Jurkat, Clone E6-1 (cell line): ENCODE data around the gene CDH22.

ENCODE experiments used
- DNase-seq: peaks from one replicate; pipeline ENCODE4 v3.0.0-alpha.2; 2011; ENCODE audit warnings: low read depth, low spot score
- H3K4me3 ChIP-seq: 2 replicates; pipeline ENCODE4 v1.5.1; 2011; ENCODE audit warnings: mild to moderate bottlenecking, low read length, control low read depth, moderate library complexity

CDH22 gene

DNA sequence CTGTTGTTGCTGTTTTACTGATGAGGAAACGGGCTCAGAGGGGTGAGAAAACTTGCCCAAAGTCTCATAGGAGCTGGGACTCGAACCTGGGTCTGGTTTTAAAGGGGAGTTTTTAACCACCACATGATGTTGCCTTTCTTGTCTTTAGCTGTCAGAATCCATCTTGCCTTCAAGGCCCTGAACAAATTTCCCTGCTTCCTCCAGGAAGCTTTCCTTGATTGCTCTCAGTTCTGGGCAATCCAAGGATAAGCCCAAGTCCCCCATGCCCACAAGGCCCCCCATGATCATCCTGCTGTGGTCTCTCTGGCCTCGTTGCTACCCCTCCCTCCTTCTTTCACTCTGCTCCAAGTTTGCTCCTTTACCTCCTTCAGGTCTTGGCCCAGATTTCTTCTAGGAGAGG, 116.7 kb downstream of the CDH22 start:
- no peak for DNase-seq

DNA sequence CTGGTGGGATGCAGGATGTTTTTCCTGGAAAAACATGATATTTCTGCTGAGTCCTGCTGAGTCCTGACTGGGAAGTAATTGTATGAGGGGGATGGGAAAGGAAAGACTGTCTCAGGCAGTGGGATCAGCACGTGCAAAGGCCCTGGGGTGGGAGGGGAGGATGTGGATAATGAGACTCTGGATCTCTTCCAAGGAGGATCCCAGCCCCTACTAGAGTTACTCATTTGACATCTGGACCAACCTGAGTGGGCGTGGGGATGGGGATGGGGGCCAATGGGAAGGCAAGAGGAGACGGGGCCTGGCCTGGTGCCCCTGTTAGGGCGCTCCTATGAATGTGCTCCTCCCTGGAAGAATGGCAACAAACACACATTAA, 117.1 kb downstream of the CDH22 start:
- no peak for DNase-seq
- no peak overlapping the region for H3K4me3 ChIP-seq

More for the DNA sequence above, 116.7 kb downstream of the CDH22 start:
- H3K4me3 ChIP-seq = no peak overlapping the region

DNA sequence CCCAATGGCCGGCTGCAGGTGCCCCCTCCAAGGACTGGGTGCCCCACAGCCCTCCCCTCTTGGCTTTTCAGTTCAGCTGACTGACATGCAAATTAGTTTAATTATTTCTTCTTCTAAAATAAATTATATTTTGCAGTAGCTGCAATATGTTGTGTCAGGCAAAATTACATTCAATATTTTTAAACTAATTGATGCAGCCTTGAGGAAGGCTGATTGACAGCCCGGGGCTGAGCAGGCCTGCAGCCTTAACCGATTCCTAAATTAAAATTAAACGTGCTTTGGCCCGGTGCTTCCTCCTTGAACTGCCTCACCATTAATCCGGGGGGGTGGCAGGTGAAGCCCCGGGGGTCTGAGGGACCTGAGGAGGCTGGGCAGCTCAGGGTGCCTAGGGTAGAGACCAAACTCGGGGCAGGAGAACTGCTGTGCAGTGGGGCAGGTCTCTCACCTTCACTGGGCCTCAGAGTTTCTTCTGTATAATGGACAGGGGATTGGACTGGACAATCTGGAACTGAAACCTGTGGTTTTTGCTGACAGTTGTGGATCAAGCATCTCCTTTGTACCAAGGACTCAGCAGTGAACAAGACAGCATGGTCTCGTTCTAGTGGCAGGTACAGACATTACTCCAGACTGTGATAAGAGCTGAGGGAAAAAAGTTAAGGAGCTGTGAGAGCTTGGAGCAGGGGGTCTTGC, 117.7 kb downstream of the CDH22 start:
- H3K4me3 ChIP-seq = no peak overlapping the region
- no peak for DNase-seq

DNA sequence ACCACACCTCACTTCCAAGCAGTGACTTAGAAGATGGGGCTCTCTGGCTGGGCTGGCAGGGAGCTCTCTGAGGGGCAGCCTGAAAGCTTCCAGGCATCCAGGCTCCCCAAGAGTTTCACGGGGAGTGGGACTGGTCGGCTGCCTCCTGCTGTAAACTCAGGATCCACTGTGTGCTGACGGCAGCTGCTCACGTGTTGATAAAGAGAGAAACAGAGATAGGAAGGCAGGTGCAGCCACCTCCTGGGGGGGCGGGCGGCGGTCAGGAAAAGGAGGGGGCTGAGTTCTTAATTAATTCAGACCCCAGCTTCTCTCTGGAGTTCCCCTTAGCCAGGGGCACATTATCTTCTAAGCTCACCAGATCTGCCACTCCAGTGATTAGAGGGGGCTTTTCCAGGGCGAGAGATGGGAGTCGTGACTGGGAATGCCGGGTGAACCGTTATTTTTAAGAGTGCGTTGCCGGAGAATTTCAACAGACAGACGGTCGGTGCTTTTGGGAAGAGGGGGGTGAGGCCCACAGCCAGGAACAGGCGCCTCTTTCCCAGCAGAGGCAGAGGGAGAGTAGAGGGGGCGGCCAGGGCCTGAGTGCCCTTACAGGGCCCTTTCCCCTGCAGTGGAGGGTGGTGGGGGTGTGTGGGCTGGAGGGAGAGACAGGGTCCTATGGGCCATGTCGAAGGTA, 119.3 kb downstream of the CDH22 start:
- no peak overlapping the region for H3K4me3 ChIP-seq
- no peak for DNase-seq

DNA sequence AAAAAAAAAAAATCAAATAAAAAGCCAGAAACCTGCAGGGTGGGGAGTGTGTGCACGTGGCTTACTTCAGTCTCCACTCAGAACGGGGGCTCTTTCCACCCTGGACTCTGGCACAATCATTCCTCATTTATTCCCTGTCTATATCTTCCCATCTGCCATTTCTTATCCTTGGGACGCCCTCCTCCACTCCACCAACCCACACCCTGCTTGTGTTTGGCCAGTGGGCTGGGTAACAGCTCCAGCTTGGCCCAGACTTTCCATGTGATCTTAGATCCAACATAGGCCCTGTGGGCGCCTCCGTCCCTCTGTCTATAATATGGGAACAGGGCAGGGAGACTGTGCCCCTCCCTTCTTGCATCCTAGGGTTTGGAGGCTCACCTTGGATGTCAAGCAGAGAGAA, 122.1 kb downstream of the CDH22 start:
- H3K4me3 ChIP-seq = no peak overlapping the region
- DNase-seq = no peak

DNA sequence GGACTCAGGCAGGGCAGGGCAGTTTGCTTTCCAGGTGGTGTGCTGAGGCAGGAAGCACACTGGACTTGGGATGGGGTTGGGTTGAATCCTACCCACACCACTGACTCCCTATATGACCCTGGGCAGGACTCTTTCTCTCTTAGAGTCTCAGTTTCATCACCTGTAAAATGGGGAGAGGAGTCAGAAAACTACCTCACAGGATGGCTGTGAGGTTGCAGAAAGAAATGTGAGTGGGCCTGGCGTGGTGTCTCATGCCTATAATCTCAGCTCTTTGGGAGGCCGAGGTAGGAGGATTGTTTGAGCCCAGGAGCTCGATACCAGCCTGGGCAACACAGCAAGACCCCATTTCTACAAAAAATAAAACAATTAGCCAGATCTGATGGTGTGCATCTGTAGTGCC, 122.9 kb downstream of the CDH22 start:
- no peak overlapping the region for H3K4me3 ChIP-seq

DNA sequence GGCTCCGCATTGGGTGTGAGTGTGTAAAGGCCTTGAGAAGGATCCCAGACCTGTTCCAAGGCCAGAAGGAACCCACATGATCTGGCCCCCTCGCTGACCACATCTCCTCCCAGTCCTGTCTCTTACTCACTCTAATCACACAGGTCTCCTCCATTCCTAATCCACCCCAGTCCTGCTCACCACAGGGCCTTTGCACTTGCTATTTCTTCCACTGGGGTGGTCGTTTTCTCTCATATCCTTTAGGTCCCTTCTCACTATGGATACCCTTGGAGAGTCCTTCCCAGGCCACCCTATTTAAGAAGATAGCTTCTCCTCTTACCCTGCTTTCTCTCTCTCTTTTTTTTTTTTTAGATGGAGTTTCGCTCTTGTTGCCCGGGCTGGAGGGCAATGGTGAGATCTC, 124.5 kb downstream of the CDH22 start:
- H3K4me3 ChIP-seq = no peak overlapping the region
- DNase-seq = no peak

More for the DNA sequence above, 122.9 kb downstream of the CDH22 start:
- no peak for DNase-seq

DNA sequence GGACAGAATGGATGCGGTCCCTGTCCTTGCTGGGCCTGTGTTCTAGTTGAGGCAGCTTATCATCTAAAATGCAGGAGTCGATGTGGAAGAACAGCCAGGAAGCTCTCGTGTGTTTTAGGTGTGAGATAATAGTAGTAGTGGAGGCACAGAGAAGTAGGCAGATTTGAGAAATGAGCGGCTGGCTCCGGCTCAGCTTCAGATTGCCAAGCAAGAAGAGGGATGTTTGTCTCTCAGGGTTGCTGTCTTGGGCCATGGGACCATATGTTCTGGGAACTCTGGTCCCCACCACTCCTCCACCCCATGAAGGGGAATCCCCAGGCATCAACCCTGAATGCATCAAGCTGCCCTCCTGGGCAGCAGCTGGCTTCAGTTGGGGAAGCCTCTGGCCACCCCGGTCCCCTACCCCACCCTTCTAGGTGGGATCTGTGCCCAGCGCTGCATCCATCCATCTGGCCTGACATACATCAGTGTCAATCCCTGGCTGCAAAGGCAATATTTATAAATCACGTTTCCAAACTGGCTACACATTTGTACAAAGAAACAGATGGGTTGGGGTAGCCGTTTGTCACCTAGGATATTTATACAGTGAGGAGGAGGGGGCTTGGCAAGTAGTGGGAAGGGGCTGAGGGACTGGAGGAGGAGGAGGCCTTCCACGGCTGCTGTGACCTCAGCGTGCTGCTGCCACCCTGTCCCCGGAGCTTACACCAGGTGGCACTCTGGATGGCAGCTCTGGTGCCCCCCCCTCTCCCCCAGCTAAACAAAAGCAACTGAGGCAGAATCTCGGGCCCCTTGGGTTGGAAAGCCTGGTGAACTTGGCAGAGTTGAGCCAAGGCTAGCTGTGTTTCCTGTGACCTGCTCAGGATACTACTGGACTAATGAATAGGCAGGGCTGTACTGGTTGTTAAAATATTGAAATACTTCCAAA, 125.8 kb downstream of the CDH22 start:
- no peak for DNase-seq

DNA sequence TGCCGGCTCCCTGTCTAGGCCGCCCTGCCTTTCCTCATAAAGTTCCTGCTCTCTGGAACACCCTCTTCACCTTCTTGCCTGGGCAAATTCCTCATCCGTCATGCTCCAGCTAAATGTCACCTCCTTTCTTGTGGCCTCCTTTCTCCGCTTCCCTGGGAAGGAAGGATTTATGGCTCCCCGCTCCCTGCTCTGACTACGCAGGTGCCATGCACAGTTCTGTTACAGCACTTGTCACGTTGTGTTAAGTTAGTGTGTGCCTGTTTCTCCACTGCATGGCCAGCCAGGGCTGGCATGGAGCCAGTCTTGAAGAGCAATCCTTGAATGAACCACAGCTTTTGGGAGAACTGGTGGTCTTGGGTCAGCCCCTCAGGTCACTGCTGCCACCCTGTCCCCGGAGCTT, 128.4 kb downstream of the CDH22 start:
- DNase-seq = no peak
- H3K4me3 ChIP-seq = no peak overlapping the region

More for the DNA sequence above, 125.8 kb downstream of the CDH22 start:
- H3K4me3 ChIP-seq = no peak overlapping the region

DNA sequence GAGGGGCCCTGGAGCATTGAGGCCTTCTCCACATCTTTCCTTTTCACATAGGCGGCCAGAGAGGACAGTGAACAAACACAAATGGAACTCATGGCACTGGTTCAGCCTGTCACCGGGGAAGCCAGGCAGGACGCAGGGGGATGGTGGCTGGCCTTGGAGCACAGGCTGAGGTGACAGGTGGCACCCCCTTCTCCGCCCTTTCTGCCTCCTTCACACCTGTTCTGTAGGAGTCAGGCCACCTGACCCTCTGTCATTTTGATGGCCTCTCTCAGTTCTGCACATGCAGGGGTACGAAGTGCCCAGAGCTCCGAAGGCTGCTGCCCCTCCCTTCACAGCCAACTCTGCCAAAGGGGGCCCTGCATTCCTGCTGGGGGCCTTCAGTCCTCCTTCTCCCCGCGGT, 129.4 kb downstream of the CDH22 start:
- H3K4me3 ChIP-seq = no peak overlapping the region
- DNase-seq = no peak

DNA sequence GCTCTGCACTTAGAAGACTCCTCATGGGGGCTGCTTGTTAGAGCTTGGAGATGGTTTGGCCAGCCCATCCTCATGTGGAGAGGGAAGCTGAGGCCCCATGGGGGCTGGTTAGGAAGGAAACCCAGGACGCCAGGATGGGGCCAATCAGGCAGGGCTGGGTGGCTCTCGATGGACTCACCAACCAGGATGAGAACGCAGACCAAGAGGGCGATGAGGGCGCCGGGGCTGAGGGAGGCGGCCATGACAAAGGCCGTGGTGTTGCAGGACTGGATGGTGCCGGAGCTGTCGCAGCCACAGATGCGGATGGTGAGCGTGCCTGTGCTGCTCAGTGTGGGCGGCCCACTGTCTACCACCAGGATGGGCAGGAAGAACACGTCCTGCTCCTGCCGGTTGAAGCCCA, 130.5 kb downstream of the CDH22 start:
- no peak overlapping the region for H3K4me3 ChIP-seq
- no peak for DNase-seq

DNA sequence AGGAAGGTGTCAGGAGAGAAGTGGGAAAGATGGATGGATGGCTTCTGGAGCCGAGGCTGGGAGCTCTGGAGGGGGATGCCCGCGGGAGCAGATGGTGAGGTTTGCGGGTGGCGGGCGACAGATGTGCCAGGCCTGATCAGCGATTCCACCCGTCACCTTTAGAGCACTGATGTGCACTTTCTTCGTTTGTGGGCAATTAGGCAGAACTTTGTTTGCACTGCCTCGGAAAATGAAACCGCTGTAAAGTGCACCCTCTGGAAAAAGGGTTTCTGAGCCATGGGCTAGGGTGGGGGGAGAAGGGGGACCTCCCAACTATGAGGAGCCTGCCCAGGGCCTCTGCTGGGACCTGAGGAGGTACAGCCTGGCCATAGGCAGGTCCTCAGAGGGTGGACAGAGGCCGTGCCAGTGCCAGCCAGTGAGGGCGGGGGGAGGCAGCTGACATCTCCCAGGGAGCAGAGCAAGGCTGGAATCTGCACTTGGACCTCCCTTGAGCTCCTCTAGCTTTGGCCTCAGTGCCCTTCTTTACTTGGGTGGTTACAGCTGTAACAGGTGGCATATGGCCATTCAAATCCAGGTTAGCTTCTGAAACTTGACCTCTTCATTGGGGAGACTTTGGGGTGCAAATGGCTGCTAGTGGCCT, 131.4 kb downstream of the CDH22 start:
- DNase-seq = peak; percentile 9
- no peak overlapping the region for H3K4me3 ChIP-seq

DNA sequence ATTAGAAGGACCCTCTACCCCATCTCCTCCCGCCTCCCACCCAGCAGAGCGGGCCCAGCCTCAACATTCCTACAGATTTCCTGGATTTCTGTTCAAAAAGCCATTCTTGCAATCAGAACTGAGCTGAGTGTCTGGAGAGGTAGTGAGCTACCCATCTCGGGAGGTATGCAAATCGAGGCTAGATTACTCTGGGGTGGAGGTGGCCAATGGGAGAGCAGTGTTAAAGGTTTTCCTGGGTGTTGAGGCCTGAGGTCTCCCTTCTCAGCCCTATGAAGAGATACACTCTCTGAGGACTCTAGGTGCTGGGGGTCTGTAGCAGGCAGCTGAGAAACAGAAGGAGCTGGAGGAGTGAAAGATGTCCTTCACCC, 133.2 kb downstream of the CDH22 start:
- no peak overlapping the region for H3K4me3 ChIP-seq
- DNase-seq = no peak

DNA sequence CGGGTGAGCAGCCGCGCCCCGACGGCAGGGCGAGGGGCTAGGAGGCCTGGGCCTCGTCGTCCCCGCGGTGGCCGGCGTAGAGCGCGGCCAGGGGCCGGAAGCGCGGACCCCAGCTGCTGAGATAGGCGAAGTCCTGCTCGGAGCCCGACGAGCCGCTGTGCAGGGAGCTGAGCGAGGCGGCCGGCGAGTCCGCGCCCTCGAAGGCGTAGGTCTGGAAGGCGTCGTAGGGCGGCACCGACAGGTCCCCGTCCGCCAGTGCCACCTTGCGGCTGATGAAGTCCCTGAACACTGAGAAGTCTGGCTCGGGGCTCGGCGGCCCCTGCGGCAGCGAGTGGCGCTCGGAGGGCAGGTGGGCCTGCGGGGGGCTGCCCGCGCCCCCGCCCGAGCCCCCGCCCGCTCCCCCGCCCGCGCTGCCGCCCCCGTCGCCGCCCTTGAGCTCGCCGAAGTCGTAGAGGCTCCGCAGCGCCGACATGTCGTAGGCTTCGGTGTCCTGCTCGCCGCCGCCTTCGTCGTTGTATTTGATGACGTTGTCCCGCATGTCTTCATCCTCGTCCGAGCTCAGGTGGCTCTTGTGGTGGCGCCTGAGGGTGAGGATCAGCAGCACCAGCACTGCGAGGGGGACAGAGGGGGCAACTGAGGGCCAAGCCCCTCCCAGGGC, 133.7 kb downstream of the CDH22 start:
- DNase-seq = peak; percentile 27
- no peak overlapping the region for H3K4me3 ChIP-seq

DNA sequence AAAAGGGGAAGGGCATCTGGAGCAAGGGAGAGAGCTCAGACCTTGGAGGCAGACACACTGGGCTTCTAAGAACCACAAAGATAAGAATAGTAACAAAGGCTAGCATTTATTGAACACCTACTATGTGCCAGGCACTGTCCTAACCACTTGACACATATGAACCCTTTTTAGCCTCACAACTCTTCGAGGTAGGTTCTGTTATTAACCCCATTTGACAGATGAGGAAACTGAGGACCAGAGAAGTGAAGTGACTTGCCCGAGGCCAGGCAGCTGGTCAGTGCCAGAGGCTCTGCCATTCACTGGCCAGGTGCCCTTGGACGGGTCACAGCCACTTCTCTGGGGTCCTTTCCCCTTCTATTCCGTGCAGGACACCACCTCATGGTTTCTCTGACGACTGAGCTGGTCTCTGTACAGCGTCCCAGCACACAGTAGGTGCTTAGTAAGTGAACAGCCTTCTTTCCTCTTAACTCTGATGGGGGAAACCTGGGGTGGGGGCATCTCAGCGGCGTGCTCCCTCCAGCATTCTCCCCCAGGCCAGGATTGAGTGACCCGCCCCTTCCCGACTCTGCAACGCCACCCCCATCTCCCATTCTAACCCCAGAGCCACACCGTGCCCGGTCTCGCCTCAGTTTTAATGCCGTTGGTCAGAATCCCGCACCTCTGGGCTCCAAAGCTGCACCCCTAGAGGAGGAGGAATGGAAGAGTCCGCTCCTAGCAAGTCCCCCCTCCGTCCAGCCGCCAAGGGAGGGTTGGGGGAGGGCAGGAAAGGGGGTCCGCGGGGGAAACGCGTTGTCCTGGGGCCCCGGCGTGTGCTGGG, 134.4 kb downstream of the CDH22 start:
- no peak for DNase-seq
- H3K4me3 ChIP-seq = no peak overlapping the region

DNA sequence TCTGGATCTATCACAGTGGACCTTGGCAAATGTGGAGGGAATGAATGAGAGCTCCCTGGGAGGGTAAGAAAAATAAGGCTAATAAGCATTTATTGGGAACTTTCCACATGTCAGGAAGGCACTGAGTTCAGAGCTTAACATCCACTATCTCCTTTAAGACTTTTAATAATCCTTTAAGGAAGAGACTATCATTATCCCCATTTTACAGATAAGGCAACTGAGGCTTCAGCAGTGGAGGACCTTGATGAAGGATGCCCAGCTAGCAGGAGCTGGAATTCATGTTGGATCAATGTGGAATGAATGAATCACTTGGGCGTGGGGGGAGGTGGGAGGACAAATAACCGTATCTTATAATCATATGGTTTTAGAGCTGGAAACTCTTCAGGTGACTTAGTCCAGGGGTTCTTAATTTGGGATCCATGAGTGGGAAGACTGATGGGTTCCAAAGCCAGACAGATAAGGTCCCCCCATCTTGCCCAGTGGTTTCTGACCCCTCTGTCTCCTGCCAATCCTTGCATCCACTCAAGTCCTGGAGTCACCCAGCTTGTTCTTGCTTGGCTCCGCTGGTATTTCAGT, 135.2 kb downstream of the CDH22 start:
- DNase-seq = no peak
- no peak overlapping the region for H3K4me3 ChIP-seq

DNA sequence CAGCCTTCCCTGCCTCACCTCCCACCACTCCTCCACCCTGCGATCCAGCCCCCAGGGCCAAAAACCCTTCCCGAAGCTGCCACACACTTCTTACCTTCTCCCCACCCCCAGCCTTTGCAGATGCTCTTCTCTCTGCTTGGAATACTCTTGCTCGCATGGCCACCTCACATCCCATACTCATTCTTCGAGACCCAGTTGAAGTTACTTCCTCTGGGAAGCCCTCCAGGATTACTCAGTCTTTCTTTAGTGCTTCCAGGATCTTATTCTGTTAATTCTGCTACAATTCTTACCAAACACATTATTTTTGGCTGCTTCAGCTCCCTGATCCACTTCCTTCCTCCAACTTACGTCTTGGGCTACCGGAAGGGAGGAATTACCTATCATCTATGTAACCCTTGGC, 135.8 kb downstream of the CDH22 start:
- DNase-seq = no peak
- H3K4me3 ChIP-seq = no peak overlapping the region

DNA sequence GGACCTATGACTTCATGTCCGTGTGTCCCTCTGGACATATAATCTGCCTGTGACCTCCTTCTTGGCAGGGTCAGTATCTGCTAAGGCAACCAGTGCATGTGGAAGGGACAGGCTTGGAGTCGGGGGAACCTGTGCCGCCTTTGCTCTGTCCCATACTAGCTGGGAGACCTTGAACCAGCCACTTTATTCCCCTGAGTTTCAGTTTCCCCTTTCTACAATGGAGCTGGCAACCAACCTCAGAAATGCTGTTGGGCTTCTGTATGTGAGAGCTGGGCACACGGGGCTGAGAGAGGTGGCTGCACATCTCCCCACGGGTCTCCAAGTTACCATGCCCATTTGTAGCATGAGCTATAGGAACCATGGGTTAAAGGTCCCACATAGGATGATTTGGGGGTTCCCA, 136.4 kb downstream of the CDH22 start:
- H3K4me3 ChIP-seq = no peak overlapping the region
- no peak for DNase-seq
